HG03108 (cell line): ENCODE measurements around the gene CAPN15.
A peak's percentile ranks its signal among the peaks of the same experiment; 100 is the strongest.

Source experiments
- ATAC-seq: cut with Tn5 transposase; IDR thresholded peaks from one replicate; pipeline ENCODE4 v1.9.1; 2021; ENCODE audit warnings: moderate library complexity; ENCODE audit not compliant: unreplicated experiment

The CAPN15 gene

GRCh38 chr16:559411-560203 is 32.1 kb downstream of the CAPN15 start:
- ATAC-seq = no peak

- ATAC-seq = no peak
These were observed 32.7 kb downstream of the CAPN15 start, which contains the start of gene PRR35 for GRCh38 chr16:560204-560700. PRR35 (plus strand) TSS chr16:560394; CDS start chr16:563295, 2,901 bp downstream.

- no peak for ATAC-seq
These were observed 33.3 kb downstream of the CAPN15 start for GRCh38 chr16:560701-561412.

GRCh38 chr16:561413-561794 is 33.9 kb downstream of the CAPN15 start:
- no peak for ATAC-seq

GRCh38 chr16:561957-562938 is 34.7 kb downstream of the CAPN15 start:
- no peak for ATAC-seq

GRCh38 chr16:563072-563644 is 35.6 kb downstream of the CAPN15 start:
- no peak for ATAC-seq

GRCh38 chr16:564690-565418 is 37.3 kb downstream of the CAPN15 start:
- ATAC-seq = no peak

GRCh38 chr16:565419-566330 is 38.2 kb downstream of the CAPN15 start:
- ATAC-seq = no peak

- peak; percentile 59 for ATAC-seq
These were observed 39.2 kb downstream of the CAPN15 start, which contains the start of gene NHLRC4 for GRCh38 chr16:566475-567372. NHLRC4 (plus strand) TSS chr16:567005; CDS start chr16:568048, 1,043 bp downstream.

- ATAC-seq = no peak
These were observed 40.1 kb downstream of the CAPN15 start for GRCh38 chr16:567373-568256.

GRCh38 chr16:568401-569258 is 41.1 kb downstream of the CAPN15 start:
- ATAC-seq = no peak

- ATAC-seq = no peak
These were observed 42.1 kb downstream of the CAPN15 start, which contains the start of gene PIGQ for GRCh38 chr16:569445-570254. PIGQ (plus strand) TSS chr16:569968; CDS start chr16:574075, 4,107 bp downstream.

GRCh38 chr16:572865-573650 is 45.5 kb downstream of the CAPN15 start:
- no peak for ATAC-seq
